ENCODE data around the gene PLCZ1. TPM values are rescaled to one million over a fixed set of nuclear protein-coding genes. Genes with fewer than 3 reads are reported as not detected.

PLCZ1 gene
- total RNA-seq, 2 donors from 2014 or later = not detected

Other genes starting within 250 kb of the PLCZ1 start
- not detected for gene CAPZA3, start 107 bp upstream of the PLCZ1 start, total RNA-seq

Data from activated T-helper 17 cell treated with anti-CD3 and anti-CD28 coated beads, Interleukin-2, amount 50 U/mL, for 72 hours (primary cell).